A549 (cell line): Measurements from ENCODE around the gene RHNO1.

Experiments
- CEBPB ChIP-seq, 2 experiments: fragments of >200 bp in 1 of 2; sonication (Bioruptor Twin) in 1 of 2; formaldehyde crosslinking in 1 of 2; IDR thresholded peaks; 2 replicates each; pipeline ENCODE4 v1.6.1; 2012 to 2016
- KDM1A ChIP-seq: fragments of 200-600 bp; sonication (generic); IDR thresholded peaks from 2 replicates; pipeline ENCODE4 v1.6.1; 2016; ENCODE audit warnings: low read depth, mild to moderate bottlenecking
- MYC ChIP-seq: IDR thresholded peaks from 2 replicates; pipeline ENCODE4 v1.6.1; 2012; ENCODE audit warnings: mild to moderate bottlenecking, inconsistent platforms, low read length, improper control_type of control experiment, borderline replicate concordance
- USF2 ChIP-seq: fragments of 450-650 bp; IDR thresholded peaks from 2 replicates; pipeline ENCODE4 v1.6.1; 2014; ENCODE audit warnings: antibody characterized with exemption
- TF ChIP-seq, protein P1 (sequence below): fragments of >200 bp; sonication (Bioruptor Twin); formaldehyde crosslinking; IDR thresholded peaks from 3 replicates; pipeline ENCODE4 v1.5.1; 2016

GRCh38 chr12:2853626-2854025 is 23.4 kb upstream of the RHNO1 start:
- TF ChIP-seq, protein P1, sequence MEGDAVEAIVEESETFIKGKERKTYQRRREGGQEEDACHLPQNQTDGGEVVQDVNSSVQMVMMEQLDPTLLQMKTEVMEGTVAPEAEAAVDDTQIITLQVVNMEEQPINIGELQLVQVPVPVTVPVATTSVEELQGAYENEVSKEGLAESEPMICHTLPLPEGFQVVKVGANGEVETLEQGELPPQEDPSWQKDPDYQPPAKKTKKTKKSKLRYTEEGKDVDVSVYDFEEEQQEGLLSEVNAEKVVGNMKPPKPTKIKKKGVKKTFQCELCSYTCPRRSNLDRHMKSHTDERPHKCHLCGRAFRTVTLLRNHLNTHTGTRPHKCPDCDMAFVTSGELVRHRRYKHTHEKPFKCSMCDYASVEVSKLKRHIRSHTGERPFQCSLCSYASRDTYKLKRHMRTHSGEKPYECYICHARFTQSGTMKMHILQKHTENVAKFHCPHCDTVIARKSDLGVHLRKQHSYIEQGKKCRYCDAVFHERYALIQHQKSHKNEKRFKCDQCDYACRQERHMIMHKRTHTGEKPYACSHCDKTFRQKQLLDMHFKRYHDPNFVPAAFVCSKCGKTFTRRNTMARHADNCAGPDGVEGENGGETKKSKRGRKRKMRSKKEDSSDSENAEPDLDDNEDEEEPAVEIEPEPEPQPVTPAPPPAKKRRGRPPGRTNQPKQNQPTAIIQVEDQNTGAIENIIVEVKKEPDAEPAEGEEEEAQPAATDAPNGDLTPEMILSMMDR: peak; percentile 55
- TF ChIP-seq CEBPB (IDR thresholded peaks at IDR 0.05) (no peak), KDM1A (no peak), MYC (no peak), USF2 (no peak)
